22Rv1 (cell line): ENCODE data around the gene TEKTIP1.

ENCODE experiments used
- CTCF ChIP-seq: fragments of 450-650 bp; IDR thresholded peaks from 2 replicates; pipeline ENCODE4 v1.5.1; 2017; ENCODE audit warnings: mild to moderate bottlenecking
- ZFX ChIP-seq: fragments of 450-650 bp; IDR thresholded peaks from 2 replicates; pipeline ENCODE4 v1.6.1; 2017; ENCODE audit warnings: antibody characterized with exemption, borderline replicate concordance

- no peak for TF ChIP-seq CTCF
- no peak for TF ChIP-seq ZFX
These were observed 47.4 kb upstream of the TEKTIP1 start for GRCh38 chr19:3491396-3492119.
